Measurements from ENCODE around the gene ITGAX.

GRCh38 chr16:31428279-31428597 lies 73.3 kb downstream of the ITGAX start, which contains the start of gene COX6A2:
- TF ChIP-seq CTCF (IDR thresholded peaks at IDR 0.05; ENCODE audit: low read depth, low read length, missing input control) (no peak), ZBTB33 (IDR thresholded peaks at IDR 0.05) (no peak), YY1 (IDR thresholded peaks at IDR 0.05) (no peak), EGR1 (IDR thresholded peaks at IDR 0.05; ENCODE audit: low read depth in 2 of 2) (no peak)

All from liver (tissue), 3 donors.